ENCODE measurements around the gene TLE3. TPM values are rescaled to one million over a fixed set of nuclear protein-coding genes. Genes with fewer than 3 reads are reported as not detected.

TLE3 gene
- total and polyA plus RNA-seq, 2 of the 4 experiments (the other 2 are of a cell fraction): 6.5 to 16.3 TPM

- TF ChIP-seq CEBPB (IDR thresholded peaks at IDR 0.05; ENCODE audit: low read depth, low read length) (peak; percentile 45), RAD21 (IDR thresholded peaks at IDR 0.05; ENCODE audit: low read length) (no peak)
- H4K8ac ChIP-seq (ENCODE audit: low read depth in 2 of 2, low read length in 2 of 2): no peak overlapping the region
- ATAC-seq (ENCODE audit: low read depth): 0 out of 2 replicates have a peak, but pooled peaks have one; percentile 27
These were observed 52.7 kb downstream of the TLE3 start for GRCh38 chr15:70045045-70045444.

More at GRCh38 chr15:70045045-70045444, 52.7 kb downstream of the TLE3 start:
- Histone ChIP-seq H2AK9ac (replicated peaks; ENCODE audit: low read depth, low read length, poor library complexity) (no peak overlapping the region), H4K20me1 (ENCODE audit: insufficient read depth, low read length) (0 out of 2 replicates have a peak, but pooled peaks cover 5% of the 10 kb centered on the region), H3K23ac (ENCODE audit: low read depth, low read length) (no peak overlapping the region), H3K27ac (ENCODE audit: insufficient read depth, low read length) (no peak overlapping the region), H3K56ac (ENCODE audit: extremely low read depth, insufficient read depth, low read length) (no peak overlapping the region), H3K9ac (ENCODE audit: low read depth, low read length) (no peak overlapping the region), H3K9me1 (ENCODE audit: insufficient read depth, low read length) (peaks cover 3% of the 10 kb centered on the region; the same call in 1 of the 2 replicates), H2BK120ac (ENCODE audit: low read depth, low read length) (no peak overlapping the region), H2AFZ (replicated peaks; ENCODE audit: low read length, poor library complexity) (no peak overlapping the region), H2BK20ac (ENCODE audit: low read depth, low read length) (no peak overlapping the region), H3K4ac (ENCODE audit: low read depth, low read length) (no peak overlapping the region), H3K27me3 (ENCODE audit: control insufficient read depth, insufficient read depth, low read length) (no peaks in the 10 kb centered on the region; the same call in none of the 2 replicates), H3K79me1 (ENCODE audit: low read depth in 1 of 2, low read length in 2 of 2) (no peaks in the 10 kb centered on the region), H3K18ac (ENCODE audit: low read depth, low read length) (no peak overlapping the region), H3K14ac (replicated peaks; ENCODE audit: low read depth, low read length) (no peak overlapping the region), H3K36me3 (ENCODE audit: control insufficient read depth, insufficient read depth, low read length) (peaks cover 10% of the 10 kb centered on the region; the same call in 1 of the 2 replicates), H3K4me3 (ENCODE audit: insufficient read depth, low read depth, low read length) (no peak overlapping the region), H4K5ac (ENCODE audit: low read depth, low read length) (no peak overlapping the region), H2BK15ac (ENCODE audit: low read depth, low read length) (no peak overlapping the region), H4K91ac (ENCODE audit: insufficient read depth, low read depth, low read length) (no peak overlapping the region), H3K9me3 (ENCODE audit: control insufficient read depth, insufficient read depth, low read length) (no peaks in the 10 kb centered on the region), H2BK5ac (ENCODE audit: low read depth, low read length, poor library complexity, severe bottlenecking) (no peak overlapping the region), H2AK5ac (ENCODE audit: low read depth, low read length) (no peak overlapping the region), H3K4me2 (ENCODE audit: low read depth, low read length) (no peak overlapping the region), H3K4me1 (ENCODE audit: control insufficient read depth, insufficient read depth, low read length) (peaks cover 2% of the 10 kb centered on the region; the same call in 1 of the 2 replicates)
- intact Hi-C loops (cut with micrococcal nuclease): no loop called here
- dilution Hi-C loops (cut with HindIII; ENCODE audit: low sequenced_read_pairs, unreplicated experiment): no loop called here
- POLR2A ChIA-PET (ENCODE audit: unreplicated experiment): no interaction called here
- CTCF ChIA-PET: no interaction called here
- peak; percentile 54 for DNase-seq
- no TSS peak for BruUV-seq (replicated peaks)
- in situ Hi-C loops (cut with MboI; ENCODE audit: low sequenced_read_pairs): no loop called here
